Kidney (tissue), 14 donors: Measurements from ENCODE around the gene TMSB10. TPM values are rescaled to one million over a fixed set of nuclear protein-coding genes. Genes with fewer than 3 reads are reported as not detected.
A peak's percentile ranks its signal among the peaks of the same experiment; 100 is the strongest.
"Not testable (repeated sequence)": the region's sequence is repeated elsewhere in the genome, so short reads cannot be mapped to it uniquely, and the experiment has no call there.

Experiments
- DNase-seq, 5 donors: peaks; one replicate each; pipeline ENCODE4 v3.0.0-alpha.2; 2013 to 2020
- FAIRE-seq: peaks from 2 replicates; lab custom pipeline; 2012; peaks lifted over from hg19 to GRCh38; lab: Jason Lieb, UNC
- H3K27ac ChIP-seq, 2 donors: one replicate each; pipeline ENCODE4 v1.7.0; 2013; ENCODE audit warnings: low read depth in 2 of 2, low read length in 2 of 2, inconsistent platforms in 1 of 2
- H3K27me3 ChIP-seq: one replicate; pipeline ENCODE4 v1.7.1; 2013; ENCODE audit warnings: low read length, inconsistent platforms; ENCODE audit not compliant: control insufficient read depth, insufficient read depth
- H3K36me3 ChIP-seq, 3 donors: one replicate each; pipeline versions ENCODE4 v1.7.0 to v1.7.1; 2013; ENCODE audit warnings: low read length in 3 of 3, control low read depth in 1 of 3, inconsistent platforms in 1 of 3; ENCODE audit not compliant: insufficient read depth in 3 of 3, control insufficient read depth in 2 of 3
- H3K4me1 ChIP-seq, 3 donors: one replicate each; pipeline versions ENCODE4 v1.7.0 to v1.7.1; 2013; ENCODE audit warnings: low read length in 3 of 3, inconsistent platforms in 1 of 3, low read depth in 1 of 3; ENCODE audit not compliant: control insufficient read depth in 2 of 3, insufficient read depth in 2 of 3
- H3K4me3 ChIP-seq, 3 donors: one replicate each; pipeline versions ENCODE4 v1.7.0 to v1.8.1; 2013; ENCODE audit warnings: low read length in 3 of 3, control low read depth in 1 of 3, inconsistent platforms in 1 of 3
- H3K9ac ChIP-seq, 3 donors: one replicate each; pipeline versions ENCODE4 v1.7.0 to v1.7.1; 2013; ENCODE audit warnings: low read length in 3 of 3, control low read depth in 1 of 3, inconsistent platforms in 1 of 3
- H3K9me3 ChIP-seq, 3 donors: one replicate each; pipeline versions ENCODE4 v1.7.0 to v1.7.1; 2013; ENCODE audit warnings: low read length in 3 of 3, control low read depth in 1 of 3, inconsistent platforms in 1 of 3; ENCODE audit not compliant: control insufficient read depth in 2 of 3, insufficient read depth in 1 of 3
- CTCF ChIP-seq: IDR thresholded peaks from 3 replicates; pipeline ENCODE4 v1.5.1; 2012; ENCODE audit warnings: mild to moderate bottlenecking, moderate library complexity, borderline replicate concordance; ENCODE audit not compliant: insufficient read depth; ENCODE audit errors: extremely low read depth
- intact Hi-C: fragments of 100-400 bp; cut with DNase I; formaldehyde crosslinking; loops from one replicate; pipeline ENCODE4 v1.11.1; 2022
- polyA plus RNA-seq: library from polyadenylated mRNA; stranded (reverse); fragments of 350-450 nt; fragmentation: Illumina TruSeq; extraction: RNeasy Lipid Tissue Mini Kit (QIAGEN cat#74804); gene quantifications from one replicate; pipeline ENCODE4 v1.2.3, GENCODE V29; 2014; ENCODE audit warnings: low read depth, low replicate concordance; ENCODE audit not compliant: insufficient read depth
- total RNA-seq: library from RNA; stranded (reverse); fragmentation: NEBNext Ultra II Directional; extraction: Animal tissue kit (Norgen Biotek cat#: 25700); gene quantifications from one replicate; pipeline ENCODE4 v1.2.1, GENCODE V29; 2021
- donor health status: control.
- donor health status: control.
- donor health status: control.
- donor health status: control.
- donor health status: control.
- donor health status: DM: yes; HTN: yes; CAD: no.
- donor health status: Normal renal cell carcinoma (clear cell type).

TMSB10 gene
- total and polyA plus RNA-seq, 2 donors from 2014 or later: 1,610 to 2,277 TPM

- Histone ChIP-seq H3K36me3 (no peaks in the 10 kb centered on the region), H3K9me3 (no peaks in the 10 kb centered on the region), H3K4me3 (no peak overlapping the region), H3K9ac (no peak overlapping the region), H3K27me3 (no peaks in the 10 kb centered on the region), H3K4me1 (no peaks in the 10 kb centered on the region), H3K27ac (no peak overlapping the region)
- intact Hi-C loops: no loop called here
- DNase-seq (no peak), FAIRE-seq (no peak)
- no peak for TF ChIP-seq CTCF
These were observed 35.1 kb upstream of the TMSB10 start for GRCh38 chr2:84870306-84870705.

GRCh38 chr2:84872691-84873090 is 32.8 kb upstream of the TMSB10 start:
- H3K27me3 ChIP-seq, intact Hi-C loops, H3K4me3 ChIP-seq, FAIRE-seq, H3K9ac ChIP-seq, H3K4me1 ChIP-seq, H3K36me3 ChIP-seq, H3K9me3 ChIP-seq, H3K27ac ChIP-seq: not testable (repeated sequence)
- DNase-seq: peak in 1 of 5 donors; percentile 2

- Histone ChIP-seq H3K27ac (no peak overlapping the region), H3K4me3 (no peak overlapping the region), H3K4me1 (no peaks in the 10 kb centered on the region), H3K27me3 (no peaks in the 10 kb centered on the region), H3K9ac (no peak overlapping the region), H3K9me3 (no peaks in the 10 kb centered on the region), H3K36me3 (no peaks in the 10 kb centered on the region)
- FAIRE-seq: no peak
- no peak for DNase-seq
- TF ChIP-seq CTCF: no peak
- intact Hi-C loops: no loop called here
These were observed 32.1 kb upstream of the TMSB10 start for GRCh38 chr2:84873350-84873749.

- FAIRE-seq (no peak), DNase-seq (no peak)
- Histone ChIP-seq H3K27me3 (peaks cover 6% of the 10 kb centered on the region), H3K4me3 (no peak overlapping the region), H3K9ac (no peak overlapping the region), H3K4me1 (no peaks in the 10 kb centered on the region), H3K27ac (no peak overlapping the region), H3K9me3 (no peaks in the 10 kb centered on the region), H3K36me3 (no peaks in the 10 kb centered on the region)
- intact Hi-C loops: no loop called here
- TF ChIP-seq CTCF: no peak
These were observed 30.9 kb upstream of the TMSB10 start for GRCh38 chr2:84874381-84875212.
